ENCODE data around the gene SEC24B.

- TF ChIP-seq CEBPB (IDR thresholded peaks at IDR 0.05) = no peak
- TF ChIP-seq CREB1 (IDR thresholded peaks at IDR 0.05; ENCODE audit: low read depth) = no peak
- TF ChIP-seq FOXM1 (IDR thresholded peaks at IDR 0.05; ENCODE audit: borderline replicate concordance, low read depth) = no peak
- TF ChIP-seq EP300 (IDR thresholded peaks at IDR 0.05; ENCODE audit: borderline replicate concordance) = no peak
- no peak for TF ChIP-seq TEAD4 (IDR thresholded peaks at IDR 0.05)
- no peak for TF ChIP-seq TAF1 (IDR thresholded peaks at IDR 0.05; ENCODE audit: low read depth)
- TF ChIP-seq MAX (IDR thresholded peaks at IDR 0.05) = no peak
- TF ChIP-seq YY1 (IDR thresholded peaks at IDR 0.05; ENCODE audit: low read depth) = no peak
- peak; percentile 48 for TF ChIP-seq RAD21 (IDR thresholded peaks at IDR 0.05; ENCODE audit: low read depth)
- TF ChIP-seq ZBTB7A (IDR thresholded peaks at IDR 0.05; ENCODE audit: low read depth) = no peak
- TF ChIP-seq EGR1 (IDR thresholded peaks at IDR 0.05) = no peak
- no peak for TF ChIP-seq REST (IDR thresholded peaks at IDR 0.05; ENCODE audit: low read depth)
- TF ChIP-seq NFIC (IDR thresholded peaks at IDR 0.05) = no peak
These were observed 140.8 kb downstream of the SEC24B start for GRCh38 chr4:109574443-109574850.

Measured in Ishikawa (cell line).